ENCODE measurements around the gene SLCO1C1. TPM values are rescaled to one million over a fixed set of nuclear protein-coding genes. Genes with fewer than 3 reads are reported as not detected.

The SLCO1C1 gene
- total and polyA plus RNA-seq, 9 of the 15 experiments (the other 6 are each of a cell fraction or from before 2014, with no cell fraction given), result not detected

DNA sequence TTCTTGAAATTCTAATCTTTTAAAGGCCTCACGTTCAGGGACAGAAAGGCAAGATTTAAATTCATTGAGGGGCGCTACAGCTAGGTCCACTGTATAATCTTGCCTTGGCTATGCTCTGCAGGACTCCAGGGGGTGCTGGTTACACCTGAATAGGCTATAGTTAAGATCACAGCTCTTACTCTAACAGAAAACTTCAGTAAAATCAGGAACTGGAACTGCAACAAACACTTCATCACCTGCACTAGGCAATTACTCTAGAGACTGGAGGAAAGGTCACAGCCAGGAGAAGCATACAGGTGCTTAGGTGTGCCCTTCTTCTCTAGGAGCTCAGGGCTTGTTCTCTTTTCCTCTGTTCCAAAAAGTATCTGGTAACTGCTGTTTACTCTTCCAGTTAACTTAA, 20.9 kb downstream of the SLCO1C1 start (continued):
- no peak for TF ChIP-seq ZBTB40 (IDR thresholded peaks at IDR 0.05)
- no peak for TF ChIP-seq ZBTB40 (CRISPR knock-in tag; IDR thresholded peaks at IDR 0.05)
- no peak for TF ChIP-seq MIER1 (IDR thresholded peaks at IDR 0.05; ENCODE audit: low read depth)
- TF ChIP-seq ZNF146 (CRISPR knock-in tag; IDR thresholded peaks at IDR 0.05; ENCODE audit: unreplicated experiment), result no peak
- TF ChIP-seq, protein P1, sequence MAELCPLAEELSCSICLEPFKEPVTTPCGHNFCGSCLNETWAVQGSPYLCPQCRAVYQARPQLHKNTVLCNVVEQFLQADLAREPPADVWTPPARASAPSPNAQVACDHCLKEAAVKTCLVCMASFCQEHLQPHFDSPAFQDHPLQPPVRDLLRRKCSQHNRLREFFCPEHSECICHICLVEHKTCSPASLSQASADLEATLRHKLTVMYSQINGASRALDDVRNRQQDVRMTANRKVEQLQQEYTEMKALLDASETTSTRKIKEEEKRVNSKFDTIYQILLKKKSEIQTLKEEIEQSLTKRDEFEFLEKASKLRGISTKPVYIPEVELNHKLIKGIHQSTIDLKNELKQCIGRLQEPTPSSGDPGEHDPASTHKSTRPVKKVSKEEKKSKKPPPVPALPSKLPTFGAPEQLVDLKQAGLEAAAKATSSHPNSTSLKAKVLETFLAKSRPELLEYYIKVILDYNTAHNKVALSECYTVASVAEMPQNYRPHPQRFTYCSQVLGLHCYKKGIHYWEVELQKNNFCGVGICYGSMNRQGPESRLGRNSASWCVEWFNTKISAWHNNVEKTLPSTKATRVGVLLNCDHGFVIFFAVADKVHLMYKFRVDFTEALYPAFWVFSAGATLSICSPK (IDR thresholded peaks at IDR 0.05; ENCODE audit: borderline replicate concordance), result no peak
- no peak for TF ChIP-seq KAT8 (IDR thresholded peaks at IDR 0.05; ENCODE audit: low read depth)
- TF ChIP-seq SOX6 (IDR thresholded peaks at IDR 0.05), result no peak
- TF ChIP-seq ZNF143 (CRISPR knock-in tag; IDR thresholded peaks at IDR 0.05), result no peak
